Mesodermal cell (in vitro differentiated cells): Measurements from ENCODE around the gene KCTD6.
"Not testable (repeated sequence)": the region's sequence is repeated elsewhere in the genome, so short reads cannot be mapped to it uniquely, and the experiment has no call there.

Source experiments
- H3K27ac ChIP-seq: 2 replicates; pipeline ENCODE4 v1.7.0; 2013; ENCODE audit warnings: mild to moderate bottlenecking, low read depth, low read length, moderate library complexity; ENCODE audit not compliant: severe bottlenecking
- H3K36me3 ChIP-seq: 2 replicates; pipeline ENCODE4 v1.7.1; 2013; ENCODE audit warnings: mild to moderate bottlenecking, low read length, moderate library complexity; ENCODE audit not compliant: control insufficient read depth, insufficient read depth
- H3K4me1 ChIP-seq: one replicate; pipeline ENCODE4 v1.7.1; 2013; ENCODE audit warnings: mild to moderate bottlenecking, low read length; ENCODE audit not compliant: insufficient read depth, control insufficient read depth, poor library complexity, severe bottlenecking
- H3K4me3 ChIP-seq: 2 replicates; pipeline ENCODE4 v1.7.0; 2013; ENCODE audit warnings: low read length, control low read depth, mild to moderate bottlenecking; ENCODE audit not compliant: insufficient read depth, poor library complexity, severe bottlenecking; ENCODE audit errors: extremely low read depth
- H3K9me3 ChIP-seq: 2 replicates; pipeline ENCODE4 v1.7.1; 2013; ENCODE audit warnings: mild to moderate bottlenecking, low read length, moderate library complexity; ENCODE audit not compliant: control insufficient read depth
- WGBS, 2 experiments: methylation state at CpG; one replicate each; pipeline ENCODE4 v1.1.5; 2013; ENCODE audit warnings: missing lambda C conversion rate in 2 of 2; ENCODE audit not compliant: insufficient coverage in 2 of 2; 5-methylcytosine and 5-hydroxymethylcytosine counted together

The KCTD6 gene

DNA sequence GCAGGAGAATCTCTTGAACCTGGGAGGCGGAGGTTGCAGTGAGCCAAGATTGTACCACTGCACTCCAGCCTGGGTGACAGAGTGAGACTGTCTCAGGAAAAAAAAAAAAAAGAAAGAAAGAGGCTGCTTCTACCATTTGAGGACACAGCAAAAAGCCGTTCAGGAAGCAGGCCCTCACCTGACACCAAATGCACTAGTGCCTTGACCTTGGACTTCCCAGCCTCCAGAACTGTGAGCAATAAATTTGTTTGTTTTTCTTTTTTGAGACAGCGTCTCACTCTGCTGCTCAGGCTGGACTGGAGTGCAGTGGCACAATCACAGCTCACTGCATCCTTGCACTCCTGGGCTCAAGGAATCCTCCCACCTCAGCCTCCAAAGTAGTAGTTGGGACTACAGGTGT, 35.5 kb downstream of the KCTD6 start:
- not testable (repeated sequence) for H3K4me1 ChIP-seq, H3K9me3 ChIP-seq, H3K27ac ChIP-seq, H3K36me3 ChIP-seq, H3K4me3 ChIP-seq
- 100% methylated on average over 2 of the region's 3 CpGs for WGBS, 2 experiments

DNA sequence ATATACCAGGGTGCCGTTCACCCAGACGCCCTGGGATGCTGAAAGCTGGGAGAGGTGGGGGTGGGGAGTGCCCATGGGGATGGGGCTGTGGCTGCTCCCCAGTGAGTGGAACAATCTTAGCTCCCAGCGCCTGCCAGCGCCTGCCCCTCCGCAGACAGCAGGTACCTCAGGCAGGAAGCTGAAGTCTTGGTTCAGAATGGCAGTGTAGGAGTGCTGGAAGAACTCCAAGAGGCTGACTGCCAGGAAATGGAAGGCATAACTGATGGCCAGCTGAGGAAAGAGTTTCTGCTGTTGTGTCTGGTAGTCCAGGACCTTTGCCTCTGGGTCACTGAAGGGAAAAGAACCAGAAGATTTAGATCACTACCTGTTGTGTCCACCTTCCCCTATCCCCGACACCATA, 36.7 kb downstream of the KCTD6 start:
- H3K4me3 ChIP-seq = no peak overlapping the region
- H3K27ac ChIP-seq = no peak overlapping the region
- no peaks in the 10 kb centered on the region for H3K36me3 ChIP-seq
- peaks cover 6% of the 10 kb centered on the region for H3K4me1 ChIP-seq
- no peaks in the 10 kb centered on the region for H3K9me3 ChIP-seq
- WGBS, 2 experiments = 83 to 86% methylated on average over 6 of the region's 6 CpGs

DNA sequence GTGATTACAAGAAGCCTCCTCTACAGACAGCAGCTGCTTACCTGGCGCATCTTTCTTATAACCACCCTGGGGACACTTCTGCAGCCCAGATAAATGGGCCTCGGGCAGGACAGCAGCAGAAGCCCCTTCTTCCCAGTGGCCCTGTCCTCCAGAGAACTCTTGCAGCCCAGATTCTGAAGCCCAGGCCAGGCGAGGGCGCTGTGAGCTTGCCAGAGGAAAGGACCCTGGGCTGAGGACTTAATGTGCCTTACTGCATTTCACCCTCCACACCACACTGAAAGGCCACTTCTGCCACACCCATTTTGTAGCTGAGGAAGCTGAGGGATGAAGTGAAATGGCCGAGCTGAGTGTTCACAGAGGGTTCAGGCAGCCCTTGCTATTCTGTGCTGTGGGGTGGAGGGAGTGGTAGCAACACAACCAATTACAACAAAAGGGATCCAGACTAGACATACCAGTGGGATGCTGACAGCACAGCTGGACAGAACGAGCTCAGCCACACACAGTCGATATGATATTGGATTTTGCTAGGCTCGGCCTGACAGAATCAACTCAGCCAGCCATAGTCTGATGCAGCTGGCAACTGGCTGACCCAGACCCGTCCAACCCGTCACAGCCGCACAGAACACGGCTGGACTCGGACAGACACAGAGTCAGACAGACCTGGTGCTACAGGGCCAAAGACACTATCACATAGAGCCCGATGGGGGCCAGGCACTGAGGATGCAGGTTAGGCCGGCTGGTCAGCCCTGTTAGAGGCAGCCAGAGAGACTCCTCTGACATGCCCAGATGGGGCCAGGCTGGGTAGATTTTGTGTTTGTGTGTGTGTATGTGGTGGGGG, 37.8 kb downstream of the KCTD6 start:
- H3K9me3 ChIP-seq = no peaks in the 10 kb centered on the region
- WGBS, 2 experiments = 69 to 81% methylated on average over 12 to 14 of the region's 15 CpGs
- H3K36me3 ChIP-seq = no peaks in the 10 kb centered on the region
- H3K4me1 ChIP-seq = peaks cover 6% of the 10 kb centered on the region
- H3K4me3 ChIP-seq = no peak overlapping the region
- H3K27ac ChIP-seq = no peak overlapping the region

- no peak overlapping the region for H3K27ac ChIP-seq
- H3K4me3 ChIP-seq = no peak overlapping the region
- H3K36me3 ChIP-seq = no peaks in the 10 kb centered on the region
- H3K4me1 ChIP-seq = peaks cover 6% of the 10 kb centered on the region
- 93 to 96% methylated on average over 16 to 18 of the region's 18 CpGs for WGBS, 2 experiments
- no peaks in the 10 kb centered on the region for H3K9me3 ChIP-seq
Observed at GRCh38 chr3:58530354-58530865, 38.5 kb downstream of the KCTD6 start.

DNA sequence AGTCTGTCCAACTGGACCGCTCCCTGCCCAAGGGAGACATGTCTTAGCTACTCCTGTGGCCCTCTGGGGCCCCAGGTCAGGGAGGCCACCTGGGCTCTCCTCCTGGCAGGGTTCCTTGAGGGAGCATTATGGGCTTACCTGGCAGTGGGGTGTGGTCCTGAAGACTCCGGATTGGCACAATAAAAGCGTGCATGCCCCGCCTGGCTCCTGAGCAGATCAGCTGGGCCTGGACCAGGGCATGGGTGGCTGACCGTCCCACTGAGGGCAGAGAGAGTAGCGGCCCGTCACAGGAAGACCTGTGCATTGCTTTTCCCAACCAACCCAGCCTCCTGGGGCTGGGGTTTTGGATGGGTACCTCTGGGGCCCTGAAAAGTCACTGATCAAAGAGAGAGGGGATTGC, 39.7 kb downstream of the KCTD6 start:
- 93 to 94% methylated on average over 6 to 7 of the region's 7 CpGs for WGBS, 2 experiments
- Histone ChIP-seq H3K36me3 (no peaks in the 10 kb centered on the region), H3K4me1 (no peaks in the 10 kb centered on the region)

GRCh38 chr3:58531956-58532355, 40.1 kb downstream of the KCTD6 start:
- Histone ChIP-seq H3K36me3 (no peaks in the 10 kb centered on the region), H3K4me3 (no peak overlapping the region), H3K27ac (no peak overlapping the region), H3K4me1 (no peaks in the 10 kb centered on the region), H3K9me3 (no peaks in the 10 kb centered on the region)
- WGBS, 2 experiments = 100% methylated on average over 1 of the region's 2 CpGs; no CpG with 5 or more reads in 1 of the 2 experiments

More for the DNA sequence above, 39.7 kb downstream of the KCTD6 start:
- no peak overlapping the region for H3K27ac ChIP-seq
- no peaks in the 10 kb centered on the region for H3K9me3 ChIP-seq
- no peak overlapping the region for H3K4me3 ChIP-seq

DNA sequence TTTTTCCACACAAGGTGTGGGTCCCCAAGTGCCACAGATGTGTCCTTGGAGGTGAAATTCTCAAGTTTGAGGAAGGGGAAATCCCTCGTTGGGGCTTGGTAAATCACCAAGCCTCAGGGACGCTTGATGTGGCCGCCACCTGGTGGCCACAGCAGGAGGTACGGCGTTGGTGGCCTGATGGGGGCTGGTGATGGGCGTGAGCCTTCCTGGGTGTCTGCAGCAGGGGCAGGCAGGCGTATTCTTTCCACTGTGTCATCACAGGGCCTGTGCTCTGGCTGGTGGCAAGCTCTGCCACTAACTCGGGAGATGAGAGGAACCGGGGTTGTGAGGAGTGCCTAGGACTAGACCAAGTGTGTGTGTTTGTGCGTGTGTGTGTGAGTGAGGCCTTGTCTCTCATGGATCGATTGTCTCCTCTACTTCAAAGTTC, 40.9 kb downstream of the KCTD6 start:
- no peak overlapping the region for H3K4me3 ChIP-seq
- no peaks in the 10 kb centered on the region for H3K36me3 ChIP-seq
- H3K9me3 ChIP-seq = no peaks in the 10 kb centered on the region
- WGBS, 2 experiments = 25 to 26% methylated on average over 7 to 9 of the region's 11 CpGs
- H3K4me1 ChIP-seq = no peaks in the 10 kb centered on the region
- H3K27ac ChIP-seq = no peak overlapping the region

- 85 to 90% methylated on average over 6 to 9 of the region's 9 CpGs for WGBS, 2 experiments
- Histone ChIP-seq H3K36me3 (no peaks in the 10 kb centered on the region), H3K27ac (no peak overlapping the region), H3K4me3 (no peak overlapping the region), H3K4me1 (no peaks in the 10 kb centered on the region), H3K9me3 (no peaks in the 10 kb centered on the region)
Observed at GRCh38 chr3:58534592-58535494, 42.9 kb downstream of the KCTD6 start.

DNA sequence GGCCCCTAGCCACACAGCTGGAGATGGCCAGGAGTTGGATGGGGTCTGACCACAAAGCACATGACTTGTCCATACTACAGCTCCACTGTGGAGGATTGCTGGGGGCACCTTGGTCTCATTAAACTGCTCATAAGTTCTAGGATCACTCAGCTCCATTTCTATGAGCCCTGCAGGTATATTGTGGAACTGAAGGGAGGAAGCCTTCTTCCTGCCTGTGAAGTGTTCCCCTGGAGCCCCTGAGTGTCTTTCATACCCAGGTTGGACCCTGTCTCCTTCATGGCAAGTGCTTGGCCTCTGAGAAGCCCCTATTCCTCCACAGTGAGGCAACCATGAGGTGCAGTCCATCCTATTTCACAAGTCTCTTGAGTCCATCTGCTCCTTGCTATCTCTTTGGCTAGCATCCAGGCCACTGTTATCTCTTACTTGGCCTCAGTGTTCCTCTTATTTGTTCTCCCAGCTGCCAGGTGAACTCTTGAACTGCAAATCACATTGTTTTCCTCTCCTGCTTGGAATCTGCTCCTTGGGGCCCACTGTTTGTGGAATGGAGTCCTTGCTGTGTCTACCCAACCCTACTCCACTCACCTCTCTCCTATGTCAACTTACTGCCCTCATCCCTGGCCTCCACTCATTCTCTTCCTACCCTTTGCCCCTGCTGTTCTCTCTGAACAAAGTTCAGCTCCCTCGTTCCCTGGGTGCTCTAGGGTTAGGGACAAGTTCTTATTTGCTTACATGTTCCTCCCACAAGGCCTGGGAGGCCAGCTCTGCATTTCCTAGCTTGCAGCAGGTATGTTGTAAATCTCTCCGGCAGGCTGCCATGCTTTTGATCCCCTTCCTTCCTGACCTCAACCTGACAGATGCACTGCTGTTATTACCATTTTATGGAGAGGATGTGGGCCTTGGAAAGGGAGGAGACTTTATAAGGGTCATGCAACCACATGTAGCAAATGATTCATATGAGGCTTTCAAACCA, 43.9 kb downstream of the KCTD6 start:
- no peak overlapping the region for H3K27ac ChIP-seq
- no peaks in the 10 kb centered on the region for H3K4me1 ChIP-seq
- no peaks in the 10 kb centered on the region for H3K36me3 ChIP-seq
- no peaks in the 10 kb centered on the region for H3K9me3 ChIP-seq
- H3K4me3 ChIP-seq = no peak overlapping the region
- WGBS, 2 experiments = 73 to 78% methylated on average over 1 to 2 of the region's 2 CpGs
